Loucy (cell line): ENCODE results near the gene GDI2.

Source experiments
- EZH2phosphoT487 ChIP-seq: fragments of 200-600 bp; IDR thresholded peaks from 2 replicates; pipeline ENCODE4 v1.6.1; 2018; ENCODE audit warnings: antibody characterized with exemption, mild to moderate bottlenecking, moderate library complexity, borderline replicate concordance
- TF ChIP-seq, protein P1 (sequence below): fragments of 200-600 bp; sonication (generic); conservative IDR thresholded peaks from 2 replicates; pipeline ENCODE4 v1.5.1; 2014; ENCODE audit warnings: mild to moderate bottlenecking, antibody characterized with exemption, low read length

DNA sequence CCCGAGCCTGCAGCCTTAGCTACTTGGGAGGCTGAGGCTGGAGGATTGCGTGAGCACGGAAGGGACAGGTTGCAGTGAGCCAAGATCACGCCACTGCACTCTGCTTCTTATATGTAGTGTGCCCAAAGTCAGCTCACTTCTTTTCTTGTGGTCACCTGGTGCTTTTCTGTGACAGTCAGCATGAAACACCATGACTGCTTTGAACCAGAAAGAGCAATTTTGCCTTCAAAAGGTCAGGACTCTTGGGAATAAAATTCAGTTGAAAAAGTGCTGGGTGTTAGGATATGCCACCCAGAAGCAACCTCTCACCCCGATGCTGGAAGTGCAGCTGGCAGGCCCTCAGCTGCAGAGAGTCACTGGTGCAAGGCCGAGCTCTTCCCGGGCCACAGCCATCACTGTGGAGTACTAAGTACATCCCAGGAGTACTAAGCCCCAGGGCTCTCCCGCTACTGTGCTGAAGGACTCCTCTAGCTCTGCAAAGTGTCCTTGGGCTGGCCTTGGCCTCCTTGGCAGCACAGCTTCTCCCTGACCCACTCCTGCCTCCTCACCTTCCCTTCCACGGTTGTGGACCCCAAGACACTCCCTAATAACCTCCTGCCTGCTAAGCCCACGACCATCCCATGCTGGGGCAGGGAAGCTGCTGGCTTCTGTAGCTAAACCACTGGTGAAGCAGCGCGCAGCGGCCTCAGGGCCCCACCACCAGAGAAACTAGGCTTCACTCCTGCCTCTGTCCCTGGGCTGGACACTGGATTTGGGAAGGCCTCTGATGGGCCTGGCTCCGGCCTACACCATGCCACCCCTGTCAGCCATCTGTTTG, 17.6 kb upstream of the GDI2 start:
- TF ChIP-seq, protein P1, sequence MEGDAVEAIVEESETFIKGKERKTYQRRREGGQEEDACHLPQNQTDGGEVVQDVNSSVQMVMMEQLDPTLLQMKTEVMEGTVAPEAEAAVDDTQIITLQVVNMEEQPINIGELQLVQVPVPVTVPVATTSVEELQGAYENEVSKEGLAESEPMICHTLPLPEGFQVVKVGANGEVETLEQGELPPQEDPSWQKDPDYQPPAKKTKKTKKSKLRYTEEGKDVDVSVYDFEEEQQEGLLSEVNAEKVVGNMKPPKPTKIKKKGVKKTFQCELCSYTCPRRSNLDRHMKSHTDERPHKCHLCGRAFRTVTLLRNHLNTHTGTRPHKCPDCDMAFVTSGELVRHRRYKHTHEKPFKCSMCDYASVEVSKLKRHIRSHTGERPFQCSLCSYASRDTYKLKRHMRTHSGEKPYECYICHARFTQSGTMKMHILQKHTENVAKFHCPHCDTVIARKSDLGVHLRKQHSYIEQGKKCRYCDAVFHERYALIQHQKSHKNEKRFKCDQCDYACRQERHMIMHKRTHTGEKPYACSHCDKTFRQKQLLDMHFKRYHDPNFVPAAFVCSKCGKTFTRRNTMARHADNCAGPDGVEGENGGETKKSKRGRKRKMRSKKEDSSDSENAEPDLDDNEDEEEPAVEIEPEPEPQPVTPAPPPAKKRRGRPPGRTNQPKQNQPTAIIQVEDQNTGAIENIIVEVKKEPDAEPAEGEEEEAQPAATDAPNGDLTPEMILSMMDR, result no peak
- TF ChIP-seq EZH2phosphoT487, result no peak
